HG02973 (cell line): ENCODE data around the gene LTBP2.

Experiments
- ATAC-seq: cut with Tn5 transposase; IDR thresholded peaks from one replicate; pipeline ENCODE4 v1.9.1; 2021; ENCODE audit warnings: moderate library complexity; ENCODE audit not compliant: unreplicated experiment

Gene LTBP2

GRCh38 chr14:74611650-74612349 lies at the start of gene LTBP2:
TSS of gene LTBP2 (minus strand) at chr14:74612237. CDS start at chr14:74611944, 293 bp downstream.
- ATAC-seq = no peak

DNA sequence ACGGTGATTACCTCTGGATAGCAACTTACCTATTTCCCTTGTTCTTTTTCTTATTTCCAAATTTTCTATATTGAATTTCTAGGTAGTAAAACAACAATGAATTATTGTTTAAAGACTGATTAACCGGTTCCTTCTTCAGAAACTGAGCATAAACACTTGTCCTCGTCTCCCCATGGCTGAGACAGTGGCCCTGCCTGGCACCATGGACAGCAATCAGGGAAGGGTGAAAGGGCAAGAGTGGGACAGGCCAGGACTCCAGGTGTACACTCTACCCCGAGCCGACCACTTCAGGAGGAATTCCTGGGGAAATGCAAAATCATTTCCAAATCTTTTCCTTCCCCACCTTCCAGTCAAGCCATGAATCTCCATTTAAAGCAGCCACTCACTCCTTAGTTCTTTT lies 48.8 kb upstream of the LTBP2 start:
- ATAC-seq = no peak

- no peak for ATAC-seq
Observed at GRCh38 chr14:74660167-74660566, 48.1 kb upstream of the LTBP2 start.

DNA sequence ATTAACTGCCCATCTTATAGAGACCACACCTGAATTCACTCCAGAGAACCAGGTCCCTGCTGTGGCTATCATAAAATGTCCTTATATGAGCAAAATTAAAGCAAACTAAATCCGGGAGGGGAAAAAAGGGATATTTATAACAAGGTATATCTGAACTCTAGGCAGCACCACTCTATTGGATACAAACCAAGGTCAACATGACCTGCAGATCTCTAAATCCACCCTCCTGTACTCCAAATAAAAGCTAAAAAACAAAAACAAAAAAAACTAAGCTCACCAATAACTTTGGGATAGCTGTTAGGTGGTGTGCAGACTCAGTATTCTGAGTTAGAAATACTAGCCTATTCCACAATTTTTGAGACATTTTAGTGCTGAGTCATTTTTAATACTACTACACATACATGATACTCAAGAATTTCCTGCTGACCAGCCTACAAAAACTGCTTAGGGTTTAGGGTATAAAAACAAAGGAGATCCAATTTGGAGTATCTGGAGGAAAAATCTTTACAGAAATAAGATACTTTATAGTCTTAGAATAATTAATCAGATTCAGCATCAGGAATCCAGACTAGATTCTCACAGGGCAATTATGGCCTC lies 46.6 kb upstream of the LTBP2 start:
- no peak for ATAC-seq

- no peak for ATAC-seq
Observed at GRCh38 chr14:74656964-74657363, 44.9 kb upstream of the LTBP2 start.

- no peak for ATAC-seq
Observed at GRCh38 chr14:74655599-74656395, 43.8 kb upstream of the LTBP2 start.

GRCh38 chr14:74654931-74655330 lies 42.9 kb upstream of the LTBP2 start:
- ATAC-seq = no peak

DNA sequence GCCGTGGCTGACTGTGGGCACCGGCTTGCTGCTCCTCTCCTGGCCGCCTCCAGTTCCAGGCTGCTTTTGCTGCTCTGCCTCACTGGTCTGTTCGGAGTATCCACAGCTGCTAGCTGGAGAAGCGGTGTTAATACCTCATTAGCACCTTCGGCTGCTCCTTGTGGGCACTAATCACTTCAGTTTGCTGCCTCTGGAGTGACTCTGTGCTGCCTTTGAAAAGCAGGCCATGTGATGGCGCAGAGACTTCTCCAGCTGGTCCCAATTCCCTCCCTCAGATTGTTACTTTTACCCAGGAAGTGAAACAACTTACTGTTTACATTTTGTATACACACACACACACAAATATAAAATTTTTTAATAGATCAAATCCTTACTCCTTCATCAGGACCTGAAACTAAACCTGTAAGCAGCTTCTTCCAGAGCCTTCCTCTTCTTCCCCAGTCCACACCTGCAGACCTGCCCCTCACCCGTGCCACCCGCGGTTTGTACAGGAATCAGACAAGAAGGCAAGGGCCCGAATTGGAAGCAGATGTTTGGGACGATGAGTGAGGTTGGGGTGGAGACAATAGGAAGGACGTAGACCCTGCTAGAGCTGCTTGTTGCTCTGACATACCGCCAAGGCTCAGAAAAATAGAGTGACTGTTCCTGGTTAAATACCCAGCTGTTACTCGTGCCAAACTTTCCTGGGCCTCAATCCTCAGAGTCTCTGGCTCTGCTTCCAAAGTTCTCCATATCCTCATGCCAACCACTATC lies 41.5 kb upstream of the LTBP2 start:
- no peak for ATAC-seq

- no peak for ATAC-seq
Observed at GRCh38 chr14:74652541-74652940, 40.5 kb upstream of the LTBP2 start.

DNA sequence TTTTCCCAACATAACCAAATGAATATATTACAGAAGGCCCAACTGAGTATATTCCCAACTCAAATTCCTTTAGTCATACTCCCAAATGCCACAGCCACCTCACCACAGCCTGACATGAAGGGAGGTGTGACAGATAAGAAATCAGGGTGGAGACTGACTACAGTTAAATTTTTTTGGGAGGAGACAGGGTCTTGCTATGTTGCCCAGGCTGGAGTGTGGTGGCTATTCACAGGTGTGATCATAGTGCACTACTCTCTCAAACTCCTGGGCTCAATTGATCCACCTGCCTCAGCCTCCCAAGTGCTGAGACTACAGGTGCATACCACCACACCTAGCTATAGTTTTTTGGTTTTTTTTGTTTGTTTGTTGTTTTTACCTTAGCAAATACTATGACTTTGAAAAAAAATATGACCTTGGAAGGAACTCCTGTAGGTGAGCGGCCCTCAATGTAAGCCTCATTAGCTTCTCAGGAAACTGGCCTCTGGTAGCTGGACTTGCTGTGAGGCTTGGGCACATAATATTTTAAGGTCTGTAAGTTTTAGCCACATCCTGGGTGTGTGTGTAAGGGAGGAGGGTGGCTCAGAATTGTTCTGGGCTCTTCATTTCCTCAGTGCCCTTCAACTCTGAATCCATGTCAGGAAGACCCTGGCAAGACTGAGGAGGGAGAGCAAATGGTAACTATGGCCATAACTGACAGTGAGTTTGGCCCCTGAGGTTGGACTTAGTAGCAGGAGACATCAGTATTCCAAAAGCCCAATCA lies 39.1 kb upstream of the LTBP2 start:
- ATAC-seq = no peak

GRCh38 chr14:74649673-74650072 lies 37.6 kb upstream of the LTBP2 start:
- ATAC-seq = no peak

DNA sequence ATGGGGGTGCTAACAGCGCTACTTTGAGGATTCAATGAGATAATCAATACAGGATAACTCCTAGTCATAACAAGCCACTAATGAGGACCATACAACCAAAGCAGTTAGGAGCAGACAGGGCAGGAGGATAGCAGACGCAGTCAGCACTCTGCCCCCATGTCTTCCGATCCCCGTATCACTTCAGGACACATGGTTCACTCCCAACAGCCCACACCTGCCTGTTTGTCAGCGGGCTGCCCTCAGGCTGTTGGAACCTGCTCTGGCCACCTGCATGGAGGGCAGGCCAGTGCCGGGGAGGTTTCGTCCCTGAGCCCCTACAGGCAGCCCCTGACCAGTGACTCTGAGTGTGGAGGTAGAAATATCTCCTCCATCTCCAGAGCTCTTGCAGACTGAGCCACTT lies 37.1 kb upstream of the LTBP2 start:
- no peak for ATAC-seq

DNA sequence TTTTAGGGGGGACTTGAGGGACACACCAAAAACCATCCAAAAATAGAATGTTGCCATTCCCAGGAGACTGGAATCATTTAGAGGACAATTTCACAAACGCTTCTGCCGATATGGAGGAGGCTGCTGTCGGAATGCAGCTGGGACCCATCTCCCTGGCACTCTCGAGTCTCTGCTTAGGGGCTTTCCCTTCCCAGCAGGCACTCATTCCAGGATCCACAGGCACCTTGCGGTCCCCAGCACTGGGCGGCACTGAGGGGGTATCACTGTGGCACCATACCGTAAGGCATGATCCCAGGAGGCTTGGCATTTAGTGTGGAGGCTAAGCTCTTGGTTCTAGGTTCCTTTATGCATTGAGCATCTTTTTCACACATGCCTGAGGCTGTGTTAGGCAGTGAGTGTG lies 36.6 kb upstream of the LTBP2 start:
- ATAC-seq = no peak

- ATAC-seq = no peak
Observed at GRCh38 chr14:74647678-74648461, 35.8 kb upstream of the LTBP2 start.

DNA sequence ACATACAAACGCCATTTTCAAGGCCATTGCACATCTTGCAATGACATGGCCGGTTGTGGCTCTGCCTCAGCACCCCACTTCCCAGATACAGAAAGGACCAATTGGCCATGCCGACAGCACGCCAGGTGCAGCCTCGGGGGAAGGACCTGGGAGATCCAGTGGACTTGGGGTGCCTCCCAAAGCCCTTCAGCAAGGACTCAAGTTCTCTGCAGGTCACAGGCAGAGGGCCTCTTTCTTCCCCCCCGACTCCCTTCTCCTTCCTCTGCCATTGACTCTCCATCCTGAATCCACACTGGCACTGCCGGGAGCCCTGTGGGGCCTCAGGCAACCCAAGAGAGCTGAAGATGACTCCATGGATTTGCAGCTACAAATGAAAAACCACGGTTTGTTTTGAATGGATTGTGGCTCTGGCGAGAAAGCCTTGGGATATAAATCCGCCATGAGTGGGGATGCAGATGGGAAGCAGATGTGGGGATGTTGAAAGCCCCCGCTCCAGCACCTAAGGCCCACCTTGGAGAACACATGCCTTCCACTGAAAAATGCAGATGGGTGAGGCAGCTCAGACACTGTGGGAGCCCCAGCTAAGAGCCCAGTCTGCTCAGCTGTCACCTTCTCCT lies 35.1 kb upstream of the LTBP2 start:
- no peak for ATAC-seq

GRCh38 chr14:74645756-74646470 lies 33.9 kb upstream of the LTBP2 start:
- ATAC-seq = no peak

GRCh38 chr14:74645244-74645643 lies 33.2 kb upstream of the LTBP2 start:
- no peak for ATAC-seq

DNA sequence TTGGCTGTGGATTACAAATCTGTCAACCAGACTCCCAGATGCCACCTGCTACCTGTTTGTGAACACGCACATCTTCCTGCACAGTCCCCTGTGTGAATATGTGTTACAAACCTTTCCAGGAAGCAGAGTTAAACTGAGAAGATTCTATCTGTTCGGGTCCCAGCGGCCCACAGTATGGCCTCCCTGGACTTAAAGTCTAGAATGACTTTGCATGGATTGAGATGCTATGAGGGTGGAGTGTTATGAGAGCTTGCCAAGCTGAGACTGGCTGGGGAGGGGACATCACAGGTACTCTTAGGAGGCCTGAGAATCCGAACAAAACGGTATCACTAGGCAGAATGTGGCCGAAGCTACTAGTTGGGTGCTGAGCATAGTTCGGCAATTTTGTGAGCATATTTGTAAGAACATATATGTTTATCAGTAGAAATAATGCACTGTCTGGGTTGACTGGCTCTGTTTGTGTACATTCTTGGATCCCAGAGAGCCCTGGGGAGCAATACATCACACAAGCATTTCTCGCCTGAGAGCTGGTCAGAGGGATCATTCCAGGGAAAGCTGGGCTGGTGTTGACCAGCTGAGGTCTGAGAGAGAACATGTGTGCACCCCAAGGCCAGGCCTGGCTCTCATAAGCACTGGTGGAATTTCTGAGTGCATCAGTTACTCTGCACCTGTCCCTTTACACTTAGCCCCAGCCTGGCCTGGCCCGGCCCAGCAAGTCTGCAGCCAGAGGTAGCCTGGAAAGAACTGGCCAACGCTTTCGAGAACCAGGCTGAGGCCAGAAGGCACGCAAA lies 29.8 kb upstream of the LTBP2 start:
- ATAC-seq = no peak
